H1 (cell line): ENCODE measurements around the gene VAMP3. TPM values are rescaled to one million over a fixed set of nuclear protein-coding genes. Genes with fewer than 3 reads are reported as not detected.

ENCODE experiments used
- CTCF ChIA-PET: fragments of 300-600 bp; sonication (Branson Sonifier 250); formaldehyde crosslinking; loops from one replicate; lab custom pipeline; 2021; ENCODE audit not compliant: partially characterized antibody; lab: Charles Lee
- POLR2A ChIA-PET: fragments of 300-600 bp; sonication (Branson Sonifier 250); formaldehyde crosslinking; loops from one replicate; lab custom pipeline; 2021; ENCODE audit warnings: inconsistent platforms; ENCODE audit not compliant: partially characterized antibody; lab: Charles Lee
- DNase-seq, 2 experiments: peaks; one replicate each; pipeline versions ENCODE4 v3.0.0 to v3.0.0-alpha.2; 2010 to 2022; ENCODE audit warnings: low spot score in 2 of 2, low read depth in 1 of 2, mixed read lengths in 1 of 2
- FAIRE-seq: peaks from 2 replicates; lab custom pipeline; 2011; peaks lifted over from hg19 to GRCh38; lab: Jason Lieb, UNC
- H2AFZ ChIP-seq: 2 replicates; pipeline ENCODE4 v1.8.1; 2012; ENCODE audit warnings: low read length, inconsistent platforms
- H2AK5ac ChIP-seq: 2 replicates; pipeline ENCODE4 v1.6.1; 2013; ENCODE audit warnings: low read depth, low read length
- H2BK120ac ChIP-seq: replicated peaks from 2 replicates; pipeline ENCODE3; 2013; ENCODE audit warnings: low read depth, low read length, inconsistent platforms
- H2BK12ac ChIP-seq: 2 replicates; pipeline ENCODE4 v1.6.1; 2013; ENCODE audit warnings: low read depth, low read length
- H2BK15ac ChIP-seq: 2 replicates; pipeline ENCODE4 v1.6.1; 2013; ENCODE audit warnings: low read length
- H2BK20ac ChIP-seq: 2 replicates; pipeline ENCODE4 v1.6.1; 2013; ENCODE audit warnings: low read length
- H2BK5ac ChIP-seq: 2 replicates; pipeline ENCODE4 v1.6.1; 2013; ENCODE audit warnings: low read depth, low read length
- H3K14ac ChIP-seq: 2 replicates; pipeline ENCODE4 v1.6.1; 2013; ENCODE audit warnings: inconsistent platforms; ENCODE audit not compliant: insufficient read length
- H3K18ac ChIP-seq: 2 replicates; pipeline ENCODE4 v1.6.1; 2013; ENCODE audit warnings: low read length; ENCODE audit errors: extremely low read depth
- H3K23ac ChIP-seq: 2 replicates; pipeline ENCODE4 v1.6.1; 2013; ENCODE audit warnings: inconsistent platforms; ENCODE audit not compliant: insufficient read length
- H3K23me2 ChIP-seq: 2 replicates; pipeline ENCODE4 v1.6.1; 2013; ENCODE audit warnings: low read depth, low read length
- H3K27ac ChIP-seq: 2 replicates; pipeline ENCODE4 v1.6.1; 2011; ENCODE audit warnings: low read depth, low read length, inconsistent platforms
- H3K27me3 ChIP-seq, 4 experiments: replicated peaks in 1 of 4; 1 replicate in 1 of 4; 2 replicates in 3 of 4; pipeline versions ENCODE4 v1.6.1 to v1.8.1; 2011 to 2013; ENCODE audit warnings: low read length in 3 of 4, mild to moderate bottlenecking in 3 of 4, inconsistent platforms in 2 of 4, mixed read lengths in 2 of 4, moderate library complexity in 1 of 4; ENCODE audit not compliant: control insufficient read depth in 3 of 4, insufficient read depth in 3 of 4; ENCODE audit errors: extremely low read depth in 1 of 4
- H3K36me3 ChIP-seq, 4 experiments: 2 replicates each; pipeline versions ENCODE4 v1.6.1 to v1.8.1; 2011 to 2013; ENCODE audit warnings: mild to moderate bottlenecking in 4 of 4, low read length in 3 of 4, moderate library complexity in 2 of 4, control low read depth in 1 of 4, inconsistent platforms in 1 of 4; ENCODE audit not compliant: insufficient read depth in 4 of 4, control insufficient read depth in 2 of 4
- H3K4ac ChIP-seq: replicated peaks from 2 replicates; pipeline ENCODE3; 2013; ENCODE audit warnings: low read length, low read depth, mixed read lengths, inconsistent platforms; ENCODE audit not compliant: insufficient read length
- H3K4me1 ChIP-seq, 4 experiments: replicated peaks in 1 of 4; 1 replicate in 1 of 4; 2 replicates in 3 of 4; pipeline versions ENCODE4 v1.6.1 to v1.8.1; 2011 to 2013; ENCODE audit warnings: low read length in 3 of 4, inconsistent platforms in 2 of 4, mixed read lengths in 1 of 4; ENCODE audit not compliant: insufficient read depth in 4 of 4, control insufficient read depth in 3 of 4
- H3K4me2 ChIP-seq, 2 experiments: 2 replicates each; pipeline versions ENCODE4 v1.6.1 to v1.8.1; 2011 to 2013; ENCODE audit warnings: low read depth in 2 of 2, low read length in 2 of 2, control low read depth in 1 of 2, inconsistent platforms in 1 of 2, mild to moderate bottlenecking in 1 of 2; ENCODE audit not compliant: insufficient read depth in 1 of 2
- H3K4me3 ChIP-seq, 4 experiments: fragments of 200-600, 300-600 bp in 1 of 4; sonication (generic), shearing (Covaris generic), sonication (Bioruptor Twin) in 1 of 4; 2 replicates each; pipeline versions ENCODE4 v1.5.1 to v1.8.1; 2011 to 2016; ENCODE audit warnings: low read length in 4 of 4, low read depth in 3 of 4, control low read depth in 2 of 4, inconsistent platforms in 2 of 4, mild to moderate bottlenecking in 2 of 4, mixed read lengths in 1 of 4, moderate library complexity in 1 of 4; ENCODE audit not compliant: insufficient read depth in 2 of 4; ENCODE audit errors: extremely low read depth in 1 of 4
- H3K56ac ChIP-seq: replicated peaks from 2 replicates; pipeline ENCODE3; 2013; ENCODE audit warnings: low read depth, mild to moderate bottlenecking, mixed read lengths, low read length, inconsistent platforms; ENCODE audit not compliant: insufficient read length
- H3K79me1 ChIP-seq: 2 replicates; pipeline ENCODE4 v1.6.1; 2013; ENCODE audit warnings: low read depth, low read length, control low read depth
- H3K79me2 ChIP-seq, 2 experiments: 2 replicates each; pipeline versions ENCODE4 v1.6.1 to v1.8.1; 2012 to 2013; ENCODE audit warnings: low read length in 2 of 2, mild to moderate bottlenecking in 2 of 2, inconsistent platforms in 1 of 2; ENCODE audit not compliant: insufficient read depth in 2 of 2, control insufficient read depth in 1 of 2
- H3K9ac ChIP-seq, 4 experiments: replicated peaks in 1 of 4; 1 replicate in 1 of 4; 2 replicates in 3 of 4; pipeline versions ENCODE4 v1.6.1 to v1.8.1; 2011 to 2013; ENCODE audit warnings: low read depth in 3 of 4, low read length in 3 of 4, control low read depth in 2 of 4, mild to moderate bottlenecking in 2 of 4, moderate library complexity in 2 of 4, inconsistent platforms in 1 of 4; ENCODE audit errors: extremely low read depth in 1 of 4
- H3K9me3 ChIP-seq, 2 experiments: 2 replicates each; pipeline versions ENCODE4 v1.6.1 to v1.8.1; 2012 to 2013; ENCODE audit warnings: mild to moderate bottlenecking in 2 of 2, moderate library complexity in 2 of 2, control low read depth in 1 of 2, inconsistent platforms in 1 of 2, low read depth in 1 of 2, low read length in 1 of 2, mixed read lengths in 1 of 2; ENCODE audit not compliant: insufficient read depth in 2 of 2
- H4K20me1 ChIP-seq, 2 experiments: replicated peaks in 1 of 2; 2 replicates each; pipeline versions ENCODE3 to v1.8.1; 2011 to 2013; ENCODE audit warnings: inconsistent platforms in 2 of 2, low read length in 2 of 2, mild to moderate bottlenecking in 1 of 2; ENCODE audit not compliant: insufficient read depth in 2 of 2, control insufficient read depth in 1 of 2
- H4K5ac ChIP-seq: 2 replicates; pipeline ENCODE4 v1.6.1; 2013; ENCODE audit warnings: low read length, low read depth, mixed read lengths, inconsistent platforms; ENCODE audit not compliant: insufficient read length
- H4K8ac ChIP-seq: 2 replicates; pipeline ENCODE4 v1.8.0; 2013; ENCODE audit warnings: mild to moderate bottlenecking, moderate library complexity, low read length, inconsistent platforms; ENCODE audit not compliant: insufficient read depth; ENCODE audit errors: extremely low read depth
- H4K91ac ChIP-seq: replicated peaks from 2 replicates; pipeline ENCODE3; 2013; ENCODE audit warnings: low read length, mixed read lengths, inconsistent platforms; ENCODE audit not compliant: insufficient read length
- RAD21 ChIP-seq, 2 experiments: IDR thresholded peaks in 1 of 2; conservative IDR thresholded peaks in 1 of 2; 2 replicates each; pipeline ENCODE4 v1.6.1; 2011; ENCODE audit warnings: low read depth in 2 of 2, low read length in 2 of 2, improper control_type of control experiment in 1 of 2, inconsistent platforms in 1 of 2, mild to moderate bottlenecking in 1 of 2, moderate library complexity in 1 of 2
- WGBS, 2 experiments: shearing (Covaris generic) in 1 of 2; methylation state at CpG; one replicate each; pipeline versions ENCODE4 v1.1.6 to v1.1.7; 2013 to 2015; ENCODE audit warnings: low lambda C conversion rate in 2 of 2, mixed read lengths in 2 of 2, inconsistent platforms in 1 of 2, low coverage in 1 of 2, missing lambda C conversion rate in 1 of 2; ENCODE audit not compliant: insufficient replicate concordance in 2 of 2, insufficient coverage in 1 of 2, insufficient read length in 1 of 2; ENCODE audit errors: extremely low coverage in 1 of 2, missing lambda C conversion rate in 1 of 2; 5-methylcytosine and 5-hydroxymethylcytosine counted together
- polyA plus RNA-seq, 7 experiments: library from polyadenylated mRNA; depleted of rRNA in 3 of 7; stranded (reverse) in 5 of 7; unstranded in 2 of 7; fragments of >200 nt in 5 of 7; fragments of 200-250 nt in 2 of 7; gene quantifications; 1 replicate in 5 of 7; 2 replicates in 1 of 7; 4 replicates in 1 of 7; pipeline versions ENCODE4 v1.2.1 to v1.2.3, GENCODE V29; 2011 to 2013; ENCODE audit warnings: missing spikeins in 2 of 7, mixed read lengths in 2 of 7
- total RNA-seq: library from RNA; stranded (reverse); fragmentation: NEBNext Ultra II Directional; extraction: Animal tissue kit (Norgen Biotek cat#: 25700); gene quantifications from 2 replicates; pipeline ENCODE4 v1.2.1, GENCODE V29; 2021

Gene VAMP3
- total and polyA plus RNA-seq, 2 of the 8 experiments (the other 6 are each of a cell fraction or from before 2014, with no cell fraction given), result 27.9 to 36.7 TPM

DNA sequence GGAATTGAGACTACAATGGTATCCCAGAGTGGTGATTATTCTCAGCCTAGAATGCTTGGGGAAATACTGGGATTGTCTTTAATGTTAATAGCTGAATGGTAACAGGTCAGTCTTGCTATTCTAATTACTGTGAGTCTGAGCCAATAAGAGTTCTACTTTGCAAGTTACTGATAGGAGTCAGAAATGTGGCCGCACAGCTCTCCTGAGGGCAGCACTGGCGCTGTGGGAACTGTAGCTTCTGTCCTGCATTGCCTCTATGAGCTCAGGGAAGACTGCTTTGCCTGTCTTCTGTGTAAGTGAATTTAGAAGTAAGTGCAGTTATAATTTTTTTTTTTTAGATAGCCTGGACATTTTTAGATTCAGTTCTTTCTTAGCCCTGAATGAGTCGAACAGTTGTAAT, 10.0 kb upstream of the VAMP3 start:
- no peak overlapping the region for H3K23ac ChIP-seq
- H3K14ac ChIP-seq, result no peak overlapping the region
- H4K8ac ChIP-seq, result no peak overlapping the region
- TF ChIP-seq RAD21 (IDR thresholded peaks at IDR 0.05 in 1 of 2, conservative IDR thresholded peaks at IDR 0.05 in 1 of 2; ENCODE audit: low read depth in 2 of 2, low read length in 2 of 2), result no peak
- no peak overlapping the region for H2BK20ac ChIP-seq
- no peaks in the 10 kb centered on the region for H3K23me2 ChIP-seq
- no peak for DNase-seq
- FAIRE-seq, result no peak
- H3K4me1 ChIP-seq, result no peaks in the 10 kb centered on the region
- no peak overlapping the region for H3K27ac ChIP-seq
- no peak overlapping the region for H3K56ac ChIP-seq
- POLR2A ChIA-PET, result interaction anchor here (2.2 kb wide), 1 partner anchor 8 kb away, joined by 7 read pairs; no protein-coding TSS in a partner anchor
- H3K9me3 ChIP-seq, result no peaks in the 10 kb centered on the region
- no peak overlapping the region for H3K4me3 ChIP-seq
- no peak overlapping the region for H2AFZ ChIP-seq
- 71% methylated on average over 3 of the region's 3 CpGs; no CpG with 5 or more reads in 1 of the 2 experiments for WGBS, 2 experiments
- no peak overlapping the region for H2BK15ac ChIP-seq
- no peaks in the 10 kb centered on the region for H3K79me2 ChIP-seq
- no peak overlapping the region for H3K4ac ChIP-seq
- CTCF ChIA-PET, result interaction anchor here (0.6 to 2.1 kb wide), 7 partner anchors 8 to 407 kb away, joined by 3 to 29 read pairs (median 3); no protein-coding TSS in a partner anchor
- no peak overlapping the region for H3K4me2 ChIP-seq
- no peak overlapping the region for H4K5ac ChIP-seq
- no peak overlapping the region for H2BK5ac ChIP-seq
- H3K27me3 ChIP-seq, result no peaks in the 10 kb centered on the region
- peaks cover 0 to 1% of the 10 kb centered on the region in 2 experiments for H4K20me1 ChIP-seq
- H2AK5ac ChIP-seq, result no peak overlapping the region
- no peak overlapping the region for H2BK120ac ChIP-seq
- no peak overlapping the region for H4K91ac ChIP-seq
- no peak overlapping the region for H3K9ac ChIP-seq
- no peak overlapping the region for H2BK12ac ChIP-seq
- no peaks in the 10 kb centered on the region for H3K79me1 ChIP-seq
- no peaks in the 10 kb centered on the region for H3K36me3 ChIP-seq
- no peak overlapping the region for H3K18ac ChIP-seq
